NCI-H2107 treated with DMSO at 0.1 percent for 48 hours (cell line): ENCODE data around the gene RIN2.

Experiments
- DNase-seq: peaks from one replicate; lab custom pipeline; 2025; ENCODE audit not compliant: unreplicated experiment; lab: John Stamatoyannopoulos, UW

RIN2 gene, protein sequence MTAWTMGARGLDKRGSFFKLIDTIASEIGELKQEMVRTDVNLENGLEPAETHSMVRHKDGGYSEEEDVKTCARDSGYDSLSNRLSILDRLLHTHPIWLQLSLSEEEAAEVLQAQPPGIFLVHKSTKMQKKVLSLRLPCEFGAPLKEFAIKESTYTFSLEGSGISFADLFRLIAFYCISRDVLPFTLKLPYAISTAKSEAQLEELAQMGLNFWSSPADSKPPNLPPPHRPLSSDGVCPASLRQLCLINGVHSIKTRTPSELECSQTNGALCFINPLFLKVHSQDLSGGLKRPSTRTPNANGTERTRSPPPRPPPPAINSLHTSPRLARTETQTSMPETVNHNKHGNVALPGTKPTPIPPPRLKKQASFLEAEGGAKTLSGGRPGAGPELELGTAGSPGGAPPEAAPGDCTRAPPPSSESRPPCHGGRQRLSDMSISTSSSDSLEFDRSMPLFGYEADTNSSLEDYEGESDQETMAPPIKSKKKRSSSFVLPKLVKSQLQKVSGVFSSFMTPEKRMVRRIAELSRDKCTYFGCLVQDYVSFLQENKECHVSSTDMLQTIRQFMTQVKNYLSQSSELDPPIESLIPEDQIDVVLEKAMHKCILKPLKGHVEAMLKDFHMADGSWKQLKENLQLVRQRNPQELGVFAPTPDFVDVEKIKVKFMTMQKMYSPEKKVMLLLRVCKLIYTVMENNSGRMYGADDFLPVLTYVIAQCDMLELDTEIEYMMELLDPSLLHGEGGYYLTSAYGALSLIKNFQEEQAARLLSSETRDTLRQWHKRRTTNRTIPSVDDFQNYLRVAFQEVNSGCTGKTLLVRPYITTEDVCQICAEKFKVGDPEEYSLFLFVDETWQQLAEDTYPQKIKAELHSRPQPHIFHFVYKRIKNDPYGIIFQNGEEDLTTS

DNA sequence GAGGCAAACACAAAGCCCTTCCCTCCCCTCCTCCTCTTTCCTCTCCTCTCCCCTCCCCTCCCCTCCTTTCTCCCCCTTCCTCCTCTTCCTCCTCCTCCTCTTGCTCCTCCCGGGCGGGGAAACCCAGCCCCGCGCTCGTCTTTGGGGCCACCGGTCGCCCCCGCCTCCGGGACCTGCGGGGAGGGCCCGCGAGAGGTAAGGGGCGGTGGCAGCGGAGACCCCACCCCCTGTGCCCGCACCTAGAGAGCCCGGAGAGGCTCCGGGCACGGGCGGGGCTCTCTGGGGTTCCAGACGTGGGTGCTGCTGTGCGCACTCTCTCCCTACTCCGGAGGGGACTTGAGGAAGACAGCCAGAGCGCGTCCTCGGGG lies at the start of gene RIN2:
RIN2 (plus strand) TSS at position 126 of the 368 bp plus-strand sequence. CDS start 131,344 bp downstream, outside the sequence.
- no peak for DNase-seq

DNA sequence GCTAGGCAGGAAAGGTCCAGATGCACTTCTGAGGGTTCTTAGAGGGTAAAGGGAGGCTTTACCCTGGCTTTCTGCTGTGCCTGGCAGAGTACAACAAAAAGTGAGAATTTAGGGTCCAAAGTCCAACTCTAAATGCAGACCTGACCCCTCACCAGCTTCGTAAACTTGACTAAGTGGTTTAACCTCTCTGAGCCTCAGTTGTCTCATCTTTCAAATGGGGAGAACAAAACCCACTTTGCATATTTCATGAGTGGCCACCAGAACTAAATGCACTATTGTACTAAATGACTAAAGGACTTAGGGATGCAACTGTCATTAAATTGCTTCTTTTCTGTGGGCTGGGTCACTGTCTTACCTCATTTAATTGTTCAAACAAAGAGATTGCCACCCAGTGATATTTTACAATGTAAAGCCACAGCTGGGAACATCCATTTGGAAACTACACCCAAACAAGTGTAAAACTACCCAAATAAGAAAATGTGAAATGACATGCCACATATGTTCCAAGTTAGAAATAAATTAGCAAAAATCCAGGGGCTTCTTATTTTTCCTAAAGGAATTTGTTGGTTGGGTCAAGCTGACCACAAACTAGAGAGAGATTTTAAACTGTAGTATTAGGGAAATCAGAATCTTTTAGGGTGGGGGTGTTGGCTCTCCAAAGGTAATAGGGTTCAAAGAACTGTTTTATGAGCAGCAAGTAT lies 48.3 kb upstream of the RIN2 start:
- no peak for DNase-seq

DNA sequence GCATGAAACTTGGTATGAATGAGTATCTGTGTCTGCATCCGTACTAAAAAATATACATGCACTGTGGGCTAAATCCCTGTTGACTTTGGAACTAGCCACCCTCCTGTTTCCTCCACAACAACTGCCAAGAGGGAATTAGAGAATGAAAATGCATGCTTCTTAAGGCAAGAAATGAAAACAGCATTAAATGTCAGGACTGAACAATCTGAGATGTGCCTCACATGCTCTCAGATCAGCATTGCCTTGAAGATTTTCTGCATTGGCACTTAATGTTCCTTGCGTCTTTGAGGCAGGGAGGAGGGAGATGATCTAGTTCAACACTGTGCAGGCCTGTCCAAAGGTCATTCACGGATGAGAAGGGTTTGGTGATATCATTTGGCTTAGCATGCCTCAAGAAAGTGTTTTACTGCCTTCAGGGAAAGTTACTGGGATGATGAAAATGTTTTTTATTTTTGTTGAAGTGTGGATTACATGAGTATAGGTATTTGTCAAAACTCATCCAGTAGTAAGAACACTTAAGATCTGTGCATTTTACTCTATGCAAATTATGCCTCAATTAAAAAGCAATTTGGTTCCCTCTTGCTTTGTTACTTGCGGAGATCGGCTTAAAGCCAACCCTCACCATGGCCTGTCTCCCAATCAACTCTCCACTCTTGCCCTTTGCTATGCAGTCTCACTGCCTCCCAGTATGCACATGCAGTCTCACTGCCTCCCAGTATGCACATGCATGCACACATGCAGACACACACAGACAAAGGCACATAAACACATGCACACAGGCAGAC lies 47.5 kb upstream of the RIN2 start:
- no peak for DNase-seq

DNA sequence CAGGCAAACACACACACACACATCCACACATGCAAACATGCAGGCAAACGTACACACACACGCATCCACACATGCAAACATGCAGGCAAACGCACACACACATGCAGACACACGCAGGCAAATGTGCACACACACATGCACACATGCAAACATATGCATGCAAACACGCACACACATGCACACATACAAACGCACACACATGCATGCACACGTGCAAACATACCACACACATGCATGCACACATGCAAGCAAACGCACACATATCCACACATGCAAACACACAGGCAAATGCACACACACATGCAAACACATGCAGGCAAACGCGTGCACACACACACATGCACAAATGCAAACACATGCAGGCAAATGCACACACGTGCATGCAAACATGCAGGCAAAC lies 46.9 kb upstream of the RIN2 start:
- DNase-seq = no peak

GRCh38 chr20:19712721-19713260 lies 45.3 kb upstream of the RIN2 start:
- no peak for DNase-seq

GRCh38 chr20:19713822-19714578 lies 44.1 kb upstream of the RIN2 start:
- no peak for DNase-seq

GRCh38 chr20:19714579-19714840 lies 43.5 kb upstream of the RIN2 start:
- DNase-seq = no peak

DNA sequence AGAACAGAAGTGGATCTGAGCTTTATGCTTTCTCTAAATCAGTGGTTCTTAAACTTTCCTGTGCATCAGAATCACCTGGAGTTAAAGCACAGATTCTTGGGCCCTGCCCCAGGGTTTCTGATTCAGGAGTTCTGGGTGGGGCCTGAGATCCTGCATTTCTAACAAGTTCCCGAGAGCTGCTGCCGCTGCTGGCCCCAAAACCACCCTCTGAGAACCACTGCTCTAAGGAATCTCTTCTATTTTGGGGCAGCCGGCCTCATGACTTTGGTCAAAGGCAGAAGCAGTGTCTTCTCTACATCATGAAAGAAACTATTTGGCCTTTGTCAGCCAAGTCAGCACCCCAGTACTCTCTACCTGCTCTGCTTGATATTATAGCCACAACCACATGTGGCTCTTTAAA lies 42.1 kb upstream of the RIN2 start:
- DNase-seq = no peak

DNA sequence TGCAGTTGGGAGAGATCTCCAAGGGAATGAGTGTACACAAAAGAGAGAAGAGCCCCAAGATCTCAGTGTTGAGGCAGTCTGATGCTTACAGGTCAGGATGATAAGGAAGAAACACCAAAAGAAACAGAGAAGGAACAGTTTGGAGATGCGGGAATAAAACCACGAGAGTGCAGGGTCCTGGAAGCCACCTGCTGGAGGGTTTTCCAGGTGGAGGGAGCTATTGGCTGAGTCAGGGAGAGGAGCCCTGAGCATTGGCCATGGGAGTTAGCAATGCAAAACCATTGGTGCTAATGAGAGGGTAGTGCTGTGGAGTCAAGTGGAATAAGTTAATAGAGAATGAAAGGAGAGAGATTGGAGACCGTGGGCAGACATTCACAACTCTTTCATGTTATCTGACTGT lies 39.2 kb upstream of the RIN2 start:
- DNase-seq = no peak

DNA sequence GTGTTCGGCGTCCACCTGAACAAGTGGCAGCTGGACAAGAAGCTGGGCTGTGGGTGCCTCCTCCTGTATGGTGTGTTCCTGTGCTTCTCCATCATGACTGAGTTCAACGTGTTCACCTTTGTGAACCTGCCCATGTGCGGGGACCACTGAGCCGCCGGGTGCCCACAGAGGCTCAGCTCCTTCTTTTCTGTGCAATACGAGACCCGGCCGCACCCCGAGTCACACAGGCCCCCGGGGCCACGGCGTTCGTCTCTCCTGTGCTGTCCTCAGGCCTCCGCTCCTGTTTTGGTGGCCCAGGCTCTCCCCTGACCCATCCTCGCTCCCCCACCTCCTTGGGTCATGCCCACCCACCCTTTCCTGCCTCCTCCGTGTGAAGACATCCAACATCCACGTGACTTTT lies 37.1 kb upstream of the RIN2 start:
- DNase-seq = no peak

GRCh38 chr20:19723051-19723450 lies 35.0 kb upstream of the RIN2 start:
- no peak for DNase-seq

DNA sequence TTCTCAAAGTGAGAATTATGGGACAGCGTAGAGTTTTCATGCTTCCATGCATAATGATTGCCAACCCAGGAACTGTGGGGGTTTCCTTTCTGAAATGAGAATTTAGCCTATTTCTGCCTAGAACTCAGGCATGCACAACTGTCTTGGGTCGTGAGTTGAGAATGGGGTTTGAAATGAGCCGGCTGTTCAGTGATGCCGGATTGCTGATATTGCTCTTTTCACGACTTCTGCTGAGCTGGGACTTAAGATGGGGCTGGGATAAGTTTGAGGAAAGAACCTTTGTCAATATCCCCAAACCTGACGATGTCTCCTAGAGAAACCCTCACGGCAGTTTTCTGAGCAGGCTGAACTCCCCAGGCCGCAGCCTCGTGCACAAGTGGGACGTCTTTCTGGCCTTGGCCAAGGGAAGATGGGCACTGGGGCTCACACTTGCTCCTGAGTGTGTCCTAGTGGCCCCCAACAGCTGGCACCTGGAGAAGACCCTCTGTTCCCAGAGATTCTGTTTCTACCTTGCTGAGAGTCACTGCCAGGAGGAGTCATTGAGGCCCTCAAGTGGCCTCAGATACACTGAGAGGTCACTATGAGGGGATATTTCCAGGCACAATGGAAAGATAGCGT lies 34.1 kb upstream of the RIN2 start:
- DNase-seq = no peak

- no peak for DNase-seq
Observed at GRCh38 chr20:19725373-19725772, 32.7 kb upstream of the RIN2 start.

DNA sequence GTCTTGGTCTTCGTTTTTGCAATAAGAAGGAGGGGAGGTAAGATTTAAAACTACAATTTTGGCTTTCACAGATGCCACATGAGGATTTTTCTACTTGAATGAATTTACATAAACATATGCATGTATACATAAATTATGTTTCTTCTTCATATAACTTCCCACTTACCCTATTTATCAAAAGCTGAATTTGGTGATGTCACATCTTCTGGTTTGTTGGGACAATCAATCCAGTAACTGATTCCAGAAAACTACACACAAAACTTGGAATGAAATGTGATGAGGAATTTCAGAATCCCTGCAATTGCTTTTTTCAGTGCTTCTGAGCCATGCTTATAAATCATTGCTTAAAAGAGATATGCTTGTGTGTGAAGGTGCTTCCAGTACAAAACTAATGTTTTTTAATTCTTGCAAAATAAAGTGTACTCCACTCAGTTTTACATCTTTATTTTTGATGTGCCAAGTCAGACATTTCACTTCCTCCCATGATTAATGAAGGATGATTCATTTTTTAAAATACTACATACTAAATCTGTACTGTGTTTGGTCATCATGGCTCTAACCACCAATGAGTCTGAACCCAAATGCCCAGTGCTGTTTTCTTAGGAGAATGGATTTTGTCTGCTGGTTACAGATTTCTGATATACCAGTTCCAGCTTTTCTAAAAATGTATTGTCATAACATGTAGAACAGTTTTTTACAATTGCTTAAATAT lies 32.1 kb upstream of the RIN2 start:
- DNase-seq = no peak

DNA sequence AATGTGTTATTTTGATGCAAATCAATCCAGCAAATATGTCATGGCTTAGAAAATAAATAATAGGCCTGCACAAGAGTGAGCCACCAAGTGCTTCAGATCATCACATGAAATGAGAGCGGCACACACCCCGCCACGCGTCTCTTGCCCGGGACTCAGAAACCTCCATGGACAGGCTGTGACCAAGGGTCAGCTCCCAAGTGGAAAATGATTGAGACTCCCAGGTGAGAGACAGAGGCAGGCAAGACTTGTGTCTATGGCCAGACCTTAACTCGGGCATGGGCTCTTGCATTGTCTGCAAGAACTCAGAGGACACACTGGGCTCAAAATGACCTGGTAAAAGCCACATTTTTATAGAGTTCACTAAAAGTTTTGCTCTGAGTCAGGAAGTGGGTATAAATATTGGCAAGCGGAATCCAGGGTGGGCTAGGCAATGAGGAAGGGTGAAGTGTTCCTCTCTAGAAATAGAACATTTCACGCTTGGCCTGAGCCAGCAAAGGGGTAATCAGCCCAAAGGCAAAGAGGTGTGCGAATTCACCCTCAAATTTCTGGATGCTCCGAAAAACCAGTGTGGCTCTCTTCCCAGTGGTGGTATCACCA lies 30.7 kb upstream of the RIN2 start:
- no peak for DNase-seq

DNA sequence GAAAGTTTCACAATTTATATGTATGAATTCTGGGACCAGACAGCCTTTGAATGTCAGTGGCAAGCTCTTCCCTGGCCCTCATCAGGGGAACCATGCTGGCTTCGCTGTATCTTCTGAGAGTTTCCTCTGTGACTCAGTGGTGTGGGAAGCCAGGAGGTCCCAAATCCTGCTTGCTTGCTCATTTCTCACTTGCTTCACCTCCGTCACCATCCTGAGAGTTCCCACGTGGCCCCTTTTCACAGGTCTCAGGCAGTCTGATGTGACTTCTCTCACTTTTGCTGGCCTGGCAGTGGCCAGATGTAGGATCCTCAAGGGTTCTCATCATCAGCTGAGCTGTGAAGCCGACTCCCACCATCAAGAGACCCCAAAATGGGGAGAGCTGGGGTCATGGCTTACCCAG lies 28.4 kb upstream of the RIN2 start:
- no peak for DNase-seq

GRCh38 chr20:19730706-19731105 lies 27.4 kb upstream of the RIN2 start:
- no peak for DNase-seq

DNA sequence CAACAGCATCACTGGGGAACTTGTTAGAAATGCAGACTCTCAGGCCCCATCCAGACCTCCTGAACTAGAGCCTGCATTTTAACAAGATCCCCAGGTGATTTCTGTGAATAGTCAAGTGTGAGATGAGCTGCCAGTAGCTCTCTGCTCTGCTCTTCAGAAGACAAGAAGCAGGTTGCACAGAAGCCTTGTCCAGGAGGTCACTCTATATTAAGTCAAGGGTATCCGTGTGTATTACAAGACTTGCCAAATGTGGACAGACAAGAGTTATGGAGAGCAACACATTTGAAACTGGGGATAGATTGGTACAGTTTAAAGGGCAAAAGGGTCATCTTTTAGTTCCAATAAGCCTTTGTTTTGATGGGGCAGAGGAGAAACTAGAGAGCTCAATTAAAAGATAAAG lies 23.2 kb upstream of the RIN2 start:
- DNase-seq = no peak

DNA sequence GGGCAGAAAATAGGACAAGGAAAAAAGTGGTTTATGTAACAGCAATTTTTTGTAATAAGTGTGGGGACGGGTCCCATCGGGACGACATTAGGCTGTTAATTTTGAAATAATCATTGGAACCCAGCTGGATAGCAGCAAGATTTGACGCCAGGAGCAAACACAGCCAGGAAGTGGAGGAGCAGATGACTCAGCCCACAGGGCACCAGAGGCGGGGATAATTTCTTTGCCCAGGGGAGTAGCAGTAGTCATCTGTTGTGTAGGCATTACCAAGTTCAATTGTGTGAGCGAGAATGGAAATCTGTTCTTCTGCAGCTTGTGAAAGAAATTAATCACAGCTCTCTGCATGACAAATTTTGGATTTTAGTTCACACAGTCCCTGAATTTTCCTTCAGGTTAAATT lies 22.6 kb upstream of the RIN2 start:
- peak; percentile 56 for DNase-seq
